ENCODE data around the gene NECAP2.
"Not testable (repeated sequence)": the region's sequence is repeated elsewhere in the genome, so short reads cannot be mapped to it uniquely, and the experiment has no call there.

The NECAP2 gene

GRCh38 chr1:16462773-16463330 is 22.3 kb downstream of the NECAP2 start:
- DNase-seq: no peak

DNA sequence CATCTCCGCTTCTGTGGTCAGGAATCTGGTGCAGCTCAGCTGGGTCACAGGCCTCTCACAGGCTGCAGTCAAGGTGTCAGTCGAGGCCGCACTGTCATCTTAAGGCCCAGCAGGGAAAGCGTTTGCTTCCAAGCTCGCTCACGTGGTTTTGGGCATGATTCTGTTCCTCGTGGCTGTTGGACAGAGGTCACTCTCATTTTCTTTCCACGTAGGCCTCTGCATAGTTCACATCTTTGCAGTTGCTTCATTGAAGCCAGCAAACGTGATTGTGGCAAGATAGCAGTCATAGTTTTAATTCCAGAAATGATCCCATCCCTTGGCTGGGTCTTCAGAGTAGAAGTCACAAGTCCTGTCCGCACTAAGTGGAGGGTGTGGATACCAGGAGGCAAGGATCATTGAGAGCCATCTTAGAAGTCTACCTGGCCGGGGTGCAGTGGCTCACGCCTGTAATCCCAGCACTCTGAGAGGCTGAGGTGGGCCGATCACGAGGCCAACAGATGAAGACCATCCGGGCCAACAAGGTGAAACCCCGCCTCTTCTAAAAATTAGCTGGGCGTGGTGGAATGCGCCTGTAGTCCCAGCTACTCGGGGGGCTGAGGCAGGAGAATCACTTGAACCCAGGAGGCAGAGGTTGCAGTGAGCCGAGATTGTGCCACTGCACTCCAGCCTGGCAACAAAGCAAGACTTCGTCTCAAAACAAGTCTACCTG is 24.5 kb downstream of the NECAP2 start:
- no peak for DNase-seq

DNA sequence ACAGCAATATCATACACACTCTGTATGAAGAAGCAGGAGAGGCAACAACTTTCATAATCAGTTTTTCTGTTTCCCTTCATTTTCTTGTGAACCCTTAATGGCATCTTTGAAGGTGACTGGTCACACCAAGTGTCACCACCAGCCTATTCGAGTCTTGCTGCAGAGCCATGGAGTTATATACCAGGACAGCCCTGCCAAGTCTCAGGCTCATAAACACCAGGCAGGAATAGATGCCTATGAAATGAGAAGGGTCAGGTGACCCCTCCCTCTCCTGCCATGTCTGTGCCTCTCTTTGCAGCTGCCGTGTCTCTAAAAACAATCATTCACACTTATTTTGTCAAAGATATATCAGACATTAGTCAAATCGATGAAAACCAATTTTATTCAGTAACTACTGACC is 28.0 kb downstream of the NECAP2 start:
- DNase-seq: no peak

- no peak for DNase-seq
These were observed 33.8 kb downstream of the NECAP2 start for GRCh38 chr1:16474166-16474800.

DNA sequence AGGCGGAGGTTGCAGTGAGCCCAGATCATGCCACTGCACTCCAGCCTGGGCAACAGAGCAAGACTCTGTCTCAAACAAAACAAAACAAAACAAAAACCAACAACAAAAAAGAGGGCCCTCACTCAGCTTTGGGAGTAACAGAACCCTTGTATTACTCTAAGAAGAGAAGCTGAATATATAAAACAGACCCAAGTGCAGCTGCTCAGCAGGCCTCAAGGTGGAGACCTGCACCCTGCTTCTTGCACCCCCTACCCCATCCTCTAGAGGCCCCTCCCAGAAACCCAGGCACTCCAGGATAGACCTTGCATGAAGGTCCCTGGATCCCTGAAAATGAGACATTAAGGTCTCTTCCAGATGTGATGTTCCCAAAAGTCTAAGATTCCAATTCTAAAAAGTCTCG is 34.4 kb downstream of the NECAP2 start:
- DNase-seq: not testable (repeated sequence)

- DNase-seq: not testable (repeated sequence)
These were observed 35.5 kb downstream of the NECAP2 start for GRCh38 chr1:16475771-16476770.

- DNase-seq: no peak
These were observed 37.6 kb downstream of the NECAP2 start for GRCh38 chr1:16478091-16478490.

- DNase-seq: not testable (repeated sequence)
These were observed 42.6 kb downstream of the NECAP2 start for GRCh38 chr1:16483146-16483545.

- DNase-seq: not testable (repeated sequence)
These were observed 43.3 kb downstream of the NECAP2 start for GRCh38 chr1:16483639-16484500.

DNA sequence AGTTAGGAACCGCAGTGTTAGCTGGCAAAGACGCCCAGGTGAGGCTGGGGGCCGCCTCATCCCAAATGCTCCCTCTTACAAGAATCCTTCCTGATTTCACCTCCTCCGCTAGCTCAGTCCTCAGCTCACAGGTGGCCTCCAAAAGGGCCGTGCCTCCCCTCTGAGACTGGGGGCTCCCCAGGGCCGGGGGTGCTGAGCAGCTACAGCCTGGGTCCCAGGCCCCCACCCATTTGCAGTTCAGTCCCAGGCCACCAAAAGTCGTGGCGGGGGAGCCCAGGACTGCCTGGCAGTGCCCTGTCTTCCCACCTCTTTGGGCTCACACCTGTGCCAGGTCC is 43.9 kb downstream of the NECAP2 start:
- DNase-seq: no peak

GRCh38 chr1:16484931-16485330 is 44.4 kb downstream of the NECAP2 start:
- no peak for DNase-seq

GRCh38 chr1:16486316-16486715 is 45.8 kb downstream of the NECAP2 start:
- not testable (repeated sequence) for DNase-seq

DNA sequence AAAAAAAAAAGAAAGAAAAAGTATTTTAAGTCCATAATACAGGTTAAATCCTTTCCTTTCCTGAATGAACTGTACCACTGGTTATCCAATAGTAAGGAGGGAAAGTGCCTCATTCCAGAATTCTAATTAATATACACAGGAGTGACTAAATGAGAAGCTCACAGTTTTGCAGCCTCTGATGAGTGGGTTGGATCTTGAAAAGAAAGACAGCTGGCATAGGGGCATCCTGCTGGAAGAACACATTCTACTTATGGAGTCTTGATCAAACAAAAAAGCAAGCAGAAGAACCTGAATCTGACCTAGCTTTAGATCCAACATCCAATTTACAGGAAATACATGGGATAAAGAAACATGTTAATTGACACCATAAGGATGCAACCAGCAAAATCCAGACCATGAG is 46.5 kb downstream of the NECAP2 start:
- DNase-seq: not testable (repeated sequence)

DNA sequence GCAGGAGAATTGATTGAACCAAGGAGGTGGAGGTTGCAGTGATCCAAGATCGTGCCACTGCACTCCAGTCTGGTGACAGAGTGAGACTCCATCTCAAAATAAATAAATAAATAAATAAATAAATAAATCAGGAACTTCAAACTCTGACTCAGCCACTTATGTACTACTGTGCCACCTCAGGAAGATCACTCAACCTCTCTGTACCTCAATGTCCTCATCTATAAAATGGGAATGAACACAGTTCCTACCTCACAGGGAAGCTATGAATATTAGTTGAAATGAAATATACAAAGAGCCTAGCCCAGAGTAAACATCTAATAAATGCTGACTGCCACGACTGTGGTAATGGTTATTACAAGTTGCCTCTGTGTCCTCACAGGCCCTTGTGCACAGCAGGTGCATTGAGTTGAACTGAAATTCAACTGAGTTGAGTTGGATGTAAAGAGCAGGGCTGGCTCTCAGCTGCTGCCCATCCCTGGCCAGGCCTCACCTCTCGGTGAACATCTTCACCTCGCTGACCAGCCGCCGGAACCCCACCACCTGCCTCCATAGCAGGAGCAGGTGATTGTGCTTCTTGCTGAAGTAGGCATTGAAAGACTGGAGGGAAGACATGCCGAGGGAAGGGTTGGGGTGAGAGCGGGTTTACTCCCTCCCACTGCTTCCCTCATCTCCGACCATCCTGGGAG is 48.8 kb downstream of the NECAP2 start:
- not testable (repeated sequence) for DNase-seq

DNA sequence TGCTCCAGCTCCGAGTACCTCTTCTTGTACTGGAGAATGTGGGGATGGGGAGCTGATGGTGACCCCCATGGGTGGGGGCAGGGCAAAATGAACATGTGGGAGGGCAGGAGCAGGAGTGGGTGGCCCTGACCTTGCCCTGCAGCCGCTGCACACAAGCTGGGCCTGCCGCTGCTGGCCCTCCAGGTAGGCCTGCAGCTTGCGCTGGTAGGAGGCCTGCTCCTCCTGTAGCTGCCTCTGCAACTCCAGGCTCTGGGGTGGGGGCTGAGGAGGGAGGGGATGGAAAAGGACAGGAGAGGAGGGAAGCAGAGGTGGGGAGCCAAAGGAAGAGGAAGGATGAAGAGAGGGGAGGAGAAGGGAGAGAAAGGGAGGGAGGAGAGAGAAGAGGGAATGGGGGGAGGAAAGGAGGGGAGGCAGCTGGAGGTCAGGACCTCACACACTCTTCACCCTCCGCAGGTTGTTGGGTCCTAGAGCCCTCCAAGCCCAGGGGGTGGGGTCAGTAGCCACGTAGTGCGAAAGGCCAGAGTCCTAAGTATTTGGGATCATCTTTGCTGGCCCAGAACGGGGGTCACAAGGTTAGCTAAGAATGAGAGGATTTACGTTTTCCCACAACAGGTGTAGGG is 50.6 kb downstream of the NECAP2 start:
- DNase-seq: no peak

DNA sequence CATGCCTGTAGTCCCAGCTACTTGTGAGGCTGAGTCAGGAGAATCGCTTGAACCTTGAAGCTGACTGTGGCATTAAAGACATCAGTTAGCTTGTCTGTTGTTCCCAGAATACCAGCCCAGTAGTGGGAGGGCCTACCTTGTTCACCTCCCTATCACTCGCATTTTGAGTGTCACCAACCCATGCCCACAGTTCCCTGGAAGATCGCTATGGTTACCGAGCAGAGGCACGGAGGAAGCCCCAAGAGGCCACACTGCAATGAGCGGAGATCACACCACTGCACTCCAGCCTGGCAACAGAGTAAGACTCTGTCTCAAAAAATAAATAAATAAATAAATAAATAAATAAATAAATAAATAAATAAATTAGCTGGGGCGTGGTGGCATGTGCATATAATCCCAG is 52.4 kb downstream of the NECAP2 start:
- DNase-seq: not testable (repeated sequence)

DNA sequence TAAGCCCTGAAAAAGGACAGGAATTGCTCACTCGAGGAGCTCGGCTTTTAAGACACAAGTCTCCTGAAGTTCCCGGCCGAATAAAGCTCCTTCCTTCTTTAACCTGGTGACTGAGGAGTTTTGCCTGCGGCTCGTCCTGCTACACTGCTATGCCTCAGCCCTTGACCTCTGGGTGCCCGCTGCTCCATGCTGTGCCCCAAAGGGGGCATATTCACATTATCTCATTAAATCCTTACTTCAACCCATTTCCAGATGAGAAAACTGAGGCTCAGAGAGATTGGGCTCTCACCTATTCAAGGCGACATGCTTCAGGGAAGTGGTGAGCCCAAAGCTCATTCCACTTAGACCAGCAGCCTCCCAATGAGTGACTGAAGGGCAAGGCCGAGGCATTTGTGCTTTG is 53.2 kb downstream of the NECAP2 start:
- DNase-seq: not testable (repeated sequence)

DNA sequence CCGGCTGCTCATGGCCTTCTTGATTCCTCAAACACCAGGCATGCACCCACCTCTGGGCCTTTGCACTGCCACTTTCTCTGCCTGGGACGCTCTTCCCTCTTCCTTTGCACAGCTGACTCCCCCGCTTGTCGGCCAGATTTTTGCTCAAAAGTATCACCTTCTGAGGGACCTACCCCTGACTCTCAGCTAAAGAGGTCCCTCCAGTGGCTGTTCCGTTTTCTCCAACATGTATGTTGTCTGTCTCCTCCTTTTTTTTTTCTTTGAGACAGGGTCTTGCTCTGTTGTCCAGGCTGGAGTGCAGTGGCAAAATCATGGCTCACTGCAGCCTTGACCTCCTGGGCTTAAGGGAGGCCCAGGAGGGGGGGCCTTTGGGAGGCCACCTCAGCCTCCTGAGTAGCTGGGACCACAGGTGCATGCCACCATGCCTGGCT is 57.0 kb downstream of the NECAP2 start:
- not testable (repeated sequence) for DNase-seq

GRCh38 chr1:16498047-16498446 is 57.5 kb downstream of the NECAP2 start:
- DNase-seq: not testable (repeated sequence)

- peak; percentile 67 for DNase-seq
These were observed 58.3 kb downstream of the NECAP2 start for GRCh38 chr1:16498573-16499413.
